Activated CD8-positive, alpha-beta memory T cell treated with anti-CD3 and anti-CD28 coated beads for 36 hours (primary cell): Measurements from ENCODE around the gene UGT1A3. TPM values are rescaled to one million over a fixed set of nuclear protein-coding genes. Genes with fewer than 3 reads are reported as not detected.

Experiments
- CTCF ChIA-PET: fragments of 350-600 bp; sonication (Branson Sonifier 250); formaldehyde crosslinking; loops from one replicate; lab custom pipeline; 2021; ENCODE audit warnings: antibody characterized with exemption; lab: Charles Lee
- POLR2A ChIA-PET: fragments of 350-600 bp; sonication (Branson Sonifier 250); formaldehyde crosslinking; loops from one replicate; lab custom pipeline; 2021; ENCODE audit warnings: antibody characterized with exemption; lab: Charles Lee
- total RNA-seq, 2 experiments: library from RNA; stranded (reverse); gene quantifications; one replicate each; pipeline ENCODE4 v1.2.3, GENCODE V29; 2021

UGT1A3 gene
- total RNA-seq, 2 experiments from 2014 or later = not detected

- POLR2A ChIA-PET = no interaction called here
- CTCF ChIA-PET = no interaction called here
Observed at GRCh38 chr2:233807966-233808935, 79.4 kb downstream of the UGT1A3 start.

- CTCF ChIA-PET = no interaction called here
Observed at GRCh38 chr2:233810385-233810784, 81.5 kb downstream of the UGT1A3 start.

GRCh38 chr2:233811087-233811486 is 82.2 kb downstream of the UGT1A3 start:
- POLR2A ChIA-PET = no interaction called here

More at GRCh38 chr2:233810385-233810784, 81.5 kb downstream of the UGT1A3 start:
- POLR2A ChIA-PET = no interaction called here

GRCh38 chr2:233811732-233812131 is 82.9 kb downstream of the UGT1A3 start:
- ChIA-PET CTCF (no interaction called here), POLR2A (no interaction called here)

More at GRCh38 chr2:233811087-233811486, 82.2 kb downstream of the UGT1A3 start:
- CTCF ChIA-PET = no interaction called here

- ChIA-PET POLR2A (no interaction called here), CTCF (no interaction called here)
Observed at GRCh38 chr2:233813236-233814055, 84.6 kb downstream of the UGT1A3 start.

GRCh38 chr2:233814056-233814835 is 85.4 kb downstream of the UGT1A3 start:
- CTCF ChIA-PET = no interaction called here
- POLR2A ChIA-PET = no interaction called here

- ChIA-PET POLR2A (no interaction called here), CTCF (no interaction called here)
Observed at GRCh38 chr2:233815861-233816260, 87.0 kb downstream of the UGT1A3 start.

- CTCF ChIA-PET = no interaction called here
Observed at GRCh38 chr2:233816334-233816733, 87.5 kb downstream of the UGT1A3 start.

GRCh38 chr2:233816771-233817170 is 87.9 kb downstream of the UGT1A3 start:
- POLR2A ChIA-PET = no interaction called here
- CTCF ChIA-PET = no interaction called here

More at GRCh38 chr2:233816334-233816733, 87.5 kb downstream of the UGT1A3 start:
- POLR2A ChIA-PET = no interaction called here

- ChIA-PET POLR2A (no interaction called here), CTCF (no interaction called here)
Observed at GRCh38 chr2:233817361-233817911, 88.6 kb downstream of the UGT1A3 start.

GRCh38 chr2:233817995-233818638 is 89.3 kb downstream of the UGT1A3 start:
- ChIA-PET POLR2A (no interaction called here), CTCF (no interaction called here)

- CTCF ChIA-PET = no interaction called here
- POLR2A ChIA-PET = no interaction called here
Observed at GRCh38 chr2:233818639-233819621, 90.1 kb downstream of the UGT1A3 start.

GRCh38 chr2:233819884-233820773 is 91.3 kb downstream of the UGT1A3 start:
- ChIA-PET POLR2A (no interaction called here), CTCF (no interaction called here)

GRCh38 chr2:233820774-233821105 is 91.9 kb downstream of the UGT1A3 start:
- POLR2A ChIA-PET = no interaction called here
- CTCF ChIA-PET = no interaction called here

GRCh38 chr2:233821196-233821595 is 92.4 kb downstream of the UGT1A3 start:
- CTCF ChIA-PET = no interaction called here
- POLR2A ChIA-PET = no interaction called here

GRCh38 chr2:233821709-233822100 is 92.9 kb downstream of the UGT1A3 start:
- CTCF ChIA-PET = no interaction called here
- POLR2A ChIA-PET = no interaction called here
